Left hindlimb (tissue), 1 donor: ENCODE measurements around the gene MBOAT7.
"Not testable (repeated sequence)": the region's sequence is repeated elsewhere in the genome, so short reads cannot be mapped to it uniquely, and the experiment has no call there.

Experiments used
- DNase-seq: peaks from one replicate; pipeline ENCODE4 v3.0.0-alpha.2; 2018

Gene MBOAT7

DNA sequence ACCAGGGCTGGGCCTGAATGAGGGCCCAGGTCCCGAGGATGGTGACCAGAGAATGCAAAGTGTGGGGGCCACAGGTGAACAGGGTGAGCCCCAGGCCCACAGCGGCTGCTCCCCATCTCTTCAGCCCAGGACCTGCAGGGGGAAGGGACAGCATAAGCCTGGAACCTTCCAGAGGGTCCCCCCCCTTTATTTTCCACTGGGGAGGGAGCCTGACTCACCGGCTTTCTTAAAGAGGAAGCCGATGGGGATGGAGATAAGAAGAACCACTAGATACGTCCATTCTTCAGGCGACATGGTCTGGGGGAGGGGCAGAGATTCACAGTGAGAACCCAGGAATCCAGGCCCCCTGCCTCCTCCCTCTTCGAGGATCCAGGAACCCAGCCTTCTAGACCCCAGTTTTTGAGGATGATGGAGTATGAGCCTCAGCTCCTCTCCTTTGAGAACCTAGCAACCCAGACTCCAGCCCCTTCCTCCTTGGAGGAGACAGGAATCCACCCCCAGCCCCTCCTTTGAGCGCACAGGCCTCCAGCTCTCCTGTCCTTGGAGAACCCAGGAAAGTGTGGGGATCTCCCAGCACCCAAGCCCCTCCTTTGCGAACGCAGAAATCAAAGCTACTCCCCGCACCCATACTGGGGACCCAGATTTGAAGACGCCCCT, 1.0 kb downstream of the MBOAT7 start:
- DNase-seq: no peak

DNA sequence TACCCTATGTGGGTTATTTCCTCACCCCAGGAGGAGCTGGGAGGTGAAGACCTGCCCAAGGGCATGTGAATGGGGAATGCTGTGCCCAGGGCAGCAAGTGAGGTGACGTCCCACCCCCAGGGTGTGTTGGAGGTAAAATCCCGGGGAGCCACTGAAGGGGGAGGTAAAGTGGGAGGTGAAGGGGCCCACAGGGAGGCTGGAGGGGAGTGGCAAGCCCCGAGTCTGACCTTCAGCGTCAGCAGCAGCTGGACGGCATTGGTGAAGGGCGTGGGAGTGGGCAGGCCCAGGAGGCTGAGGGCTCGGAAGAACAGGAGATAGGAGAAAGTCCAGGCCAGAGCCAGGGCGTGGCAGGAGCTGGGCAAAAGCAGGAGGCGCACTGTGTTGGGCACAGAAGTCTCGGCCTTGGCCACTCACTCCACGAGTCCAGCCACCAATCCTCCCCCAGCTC, 2.4 kb downstream of the MBOAT7 start:
- DNase-seq: no peak

DNA sequence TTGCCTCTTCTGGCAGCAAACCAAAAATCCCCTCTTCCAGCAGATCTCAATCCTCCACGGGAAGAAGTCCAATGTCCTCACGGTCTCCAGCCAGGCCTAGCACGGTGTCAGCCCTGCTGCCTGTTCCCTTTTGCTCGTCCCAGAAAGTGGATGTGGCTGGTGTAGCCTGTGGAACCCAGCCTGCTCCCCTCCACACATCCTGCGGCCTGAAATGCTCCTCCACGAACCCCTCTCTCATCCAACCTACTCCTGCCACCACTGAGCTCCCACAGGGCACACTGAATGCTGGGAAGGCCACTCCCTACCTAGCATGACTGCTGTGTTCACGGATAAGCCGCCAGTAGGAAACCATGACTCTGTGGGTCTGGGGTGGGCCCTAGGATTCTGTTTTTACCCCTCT, 3.0 kb downstream of the MBOAT7 start:
- DNase-seq: no peak

DNA sequence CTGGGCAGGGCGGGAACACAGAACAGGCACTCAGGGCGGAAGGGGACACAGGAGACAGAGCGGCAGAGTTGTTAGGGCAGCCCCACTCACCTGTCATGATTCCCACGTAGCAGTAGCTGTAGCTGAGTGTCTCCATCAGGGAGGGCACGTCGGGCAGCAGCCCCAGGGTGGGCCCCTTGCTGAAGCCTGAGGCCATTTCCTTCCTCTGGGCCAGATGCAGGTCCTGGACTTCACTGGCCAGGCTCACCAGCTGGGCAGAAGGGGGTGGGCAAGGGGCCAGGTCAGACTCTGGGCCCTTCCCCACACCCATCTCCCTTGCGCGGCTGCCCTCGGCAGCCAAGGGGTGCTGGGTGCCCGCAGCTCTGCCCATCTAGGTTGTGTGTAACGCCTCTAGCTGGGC, 5.9 kb downstream of the MBOAT7 start:
- no peak for DNase-seq

DNA sequence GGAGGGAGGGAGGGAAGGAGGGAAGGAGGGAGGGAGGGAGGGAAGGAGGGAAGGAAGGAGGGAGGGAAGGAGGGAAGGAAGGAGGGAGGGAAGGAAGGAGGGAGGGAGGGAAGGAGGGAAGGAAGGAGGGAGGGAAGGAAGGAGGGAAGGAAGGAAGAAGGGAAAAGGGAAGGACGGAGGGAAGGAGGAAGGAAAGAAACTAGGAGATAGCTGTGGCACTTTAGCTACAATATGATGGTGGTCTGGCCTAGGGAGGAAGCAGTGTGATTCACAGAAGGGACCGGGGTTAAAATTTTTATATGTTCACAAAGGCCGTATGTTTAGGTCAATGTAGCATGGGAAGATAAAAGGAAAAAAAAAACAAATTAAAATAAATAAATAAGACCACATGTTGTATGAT, 7.5 kb downstream of the MBOAT7 start:
- DNase-seq: not testable (repeated sequence)

DNA sequence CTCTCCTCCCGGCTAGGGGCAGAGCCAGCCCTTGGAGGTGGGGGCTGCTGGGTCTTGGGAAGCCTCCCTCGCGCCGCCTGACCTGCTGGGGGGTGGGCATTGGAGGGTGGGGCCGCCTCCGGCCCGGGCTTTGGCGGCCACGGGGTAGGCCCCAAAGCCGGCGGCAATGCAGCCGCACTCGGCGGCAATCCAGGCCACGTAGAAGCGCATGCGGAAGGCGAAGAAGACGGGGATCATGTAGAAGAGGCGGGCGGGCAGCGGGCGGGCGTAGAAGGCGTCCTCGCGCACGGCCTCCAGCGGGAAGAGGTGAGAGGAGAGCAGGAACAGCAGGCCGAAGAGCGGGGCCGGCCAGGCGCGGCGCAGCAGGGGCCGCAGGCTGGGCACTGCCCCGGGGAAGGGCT, 8.7 kb downstream of the MBOAT7 start:
- DNase-seq: no peak

DNA sequence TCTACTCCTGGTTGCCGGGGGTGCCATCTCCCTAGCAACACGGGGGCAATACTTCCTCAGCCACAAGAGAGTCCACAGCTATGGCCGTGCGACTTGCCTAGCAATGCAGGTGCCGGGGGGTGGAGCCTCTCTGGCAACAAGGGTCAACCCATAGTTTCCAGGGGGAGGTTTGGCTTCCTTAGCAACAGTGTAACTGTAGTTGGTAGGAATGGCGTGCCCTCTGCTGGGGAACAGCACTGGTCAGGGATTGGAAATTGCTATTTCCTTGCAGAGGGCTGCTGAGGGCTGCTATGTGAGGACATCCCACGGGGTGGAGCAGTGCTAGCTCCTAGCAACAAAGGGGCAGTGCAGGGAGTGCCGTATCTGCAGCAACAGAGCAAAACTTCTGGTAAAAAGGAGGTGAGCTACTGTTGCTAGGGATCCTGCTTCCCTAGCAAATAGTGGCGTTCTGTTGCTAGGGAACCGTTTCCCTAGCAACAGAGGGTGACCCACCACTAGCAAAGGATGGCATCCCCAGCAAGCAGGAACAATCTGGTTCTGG, 9.4 kb downstream of the MBOAT7 start:
- DNase-seq: no peak

DNA sequence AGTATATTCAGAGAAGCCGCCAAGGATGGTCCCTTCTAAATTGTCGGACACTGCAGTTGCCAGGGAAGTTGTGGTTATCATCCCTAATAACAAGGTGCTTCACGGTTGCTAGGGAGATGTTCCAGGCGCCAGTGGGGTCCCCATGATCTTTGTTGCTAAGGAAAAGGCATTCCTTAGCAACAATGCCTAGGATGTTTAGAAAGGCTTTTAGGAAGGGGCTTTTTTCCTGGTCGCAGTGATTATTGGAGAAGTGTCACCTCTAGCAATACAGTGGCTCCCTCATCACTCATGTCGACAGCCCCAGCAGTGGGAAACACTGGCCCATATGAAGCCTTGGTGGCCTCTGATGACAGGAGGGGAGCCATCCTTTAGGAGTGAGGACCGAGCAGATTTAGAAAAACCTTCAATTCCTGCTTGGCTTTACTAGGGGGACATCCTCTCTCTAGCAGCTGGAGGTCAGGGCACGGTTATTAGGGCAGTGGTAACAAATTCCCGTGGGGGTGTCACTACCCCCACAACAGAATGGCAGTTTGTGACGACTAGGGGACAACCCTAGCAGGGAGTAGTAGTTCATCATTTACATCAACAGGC, 10.0 kb downstream of the MBOAT7 start:
- no peak for DNase-seq

DNA sequence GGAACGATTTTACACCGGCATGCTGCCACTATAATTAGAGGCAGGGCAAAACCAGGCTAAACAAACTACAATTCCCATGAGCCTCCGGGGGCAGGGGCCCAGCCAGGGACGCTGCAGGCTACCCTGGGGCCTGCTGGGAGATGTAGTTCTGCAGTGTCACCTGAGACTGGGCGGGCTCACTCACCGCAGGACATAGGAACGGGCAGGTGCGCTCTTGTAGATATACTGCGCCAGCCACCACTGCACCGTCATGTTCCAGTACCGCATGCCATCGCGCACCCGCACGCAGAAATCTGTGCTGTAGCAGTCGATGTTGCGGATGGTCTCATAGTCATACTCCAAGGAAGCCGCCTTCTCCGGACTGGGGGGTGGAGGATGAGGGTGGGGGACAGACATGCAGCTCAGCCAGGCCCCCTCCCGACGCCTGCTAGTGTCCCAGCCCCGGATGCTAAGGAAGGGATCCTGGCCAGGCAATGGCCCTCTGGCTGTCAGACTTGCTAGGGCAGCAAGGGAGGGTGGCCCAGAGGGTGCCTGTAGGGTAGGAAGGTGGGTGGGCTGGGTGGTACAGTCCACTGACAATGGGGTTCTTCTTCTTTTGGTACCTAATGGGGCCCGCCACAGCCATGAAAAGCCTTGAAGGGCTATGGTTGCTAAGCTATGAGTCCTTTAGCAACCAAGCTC, 10.7 kb downstream of the MBOAT7 start:
- no peak for DNase-seq

DNA sequence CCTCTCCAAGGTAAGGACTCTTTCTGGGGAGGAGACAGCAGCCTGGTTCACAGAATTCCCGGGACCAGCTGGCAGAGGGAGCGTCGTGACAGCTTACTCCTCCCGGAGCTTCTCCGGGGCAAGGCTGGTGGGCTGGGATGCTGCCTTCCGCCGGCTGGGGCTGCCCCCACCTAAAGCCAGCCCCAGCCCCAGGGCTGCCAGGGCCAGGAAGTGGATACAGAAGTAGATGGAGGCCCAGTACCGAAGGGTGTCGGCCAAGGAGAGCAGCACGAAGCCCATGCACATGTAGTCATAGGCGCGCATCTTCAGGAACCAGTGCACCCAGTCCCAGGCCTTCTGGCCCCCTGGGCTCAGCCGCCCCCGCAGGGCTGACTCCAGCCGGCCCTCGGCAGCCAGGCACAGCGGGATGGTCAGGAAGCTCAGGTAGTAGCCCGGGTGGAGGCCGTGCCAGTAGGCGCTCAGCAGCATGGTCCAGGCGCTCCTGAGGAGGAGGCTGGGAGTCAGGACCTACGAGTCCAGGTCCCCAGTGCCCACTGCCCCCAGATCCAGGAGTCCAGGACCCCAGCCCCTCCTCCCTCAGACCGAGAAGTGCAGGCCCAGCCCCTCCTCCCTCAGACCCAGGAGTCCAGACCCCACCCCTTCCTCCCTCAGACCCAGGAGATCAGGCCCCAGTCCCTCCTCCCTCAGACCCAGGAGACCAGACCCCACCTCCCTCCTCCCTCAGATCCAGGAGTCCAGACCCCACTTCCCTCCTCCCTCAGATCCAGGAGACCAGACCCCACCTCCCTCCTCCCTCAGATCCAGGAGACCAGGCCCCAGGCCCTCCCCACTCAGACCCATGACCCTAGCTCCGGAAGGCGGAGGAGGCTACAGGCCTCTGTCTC, 15.2 kb downstream of the MBOAT7 start:
- DNase-seq: no peak

DNA sequence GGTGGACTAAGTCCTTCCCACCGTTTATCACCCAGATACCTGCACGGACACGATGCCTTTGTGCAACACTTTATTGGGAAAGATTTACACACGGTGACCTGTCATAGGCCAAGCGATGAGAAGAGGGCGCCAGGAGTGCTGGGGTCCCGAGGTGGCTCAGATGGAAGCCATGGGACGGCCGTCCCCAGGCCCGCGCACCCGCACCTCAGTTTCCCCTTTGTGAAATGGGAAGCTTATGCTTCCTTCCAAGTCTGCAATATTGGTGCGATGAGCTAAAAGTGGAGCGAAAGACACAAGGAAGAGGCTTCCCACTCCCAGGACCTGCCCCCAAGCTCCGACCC, 16.1 kb downstream of the MBOAT7 start:
- no peak for DNase-seq

DNA sequence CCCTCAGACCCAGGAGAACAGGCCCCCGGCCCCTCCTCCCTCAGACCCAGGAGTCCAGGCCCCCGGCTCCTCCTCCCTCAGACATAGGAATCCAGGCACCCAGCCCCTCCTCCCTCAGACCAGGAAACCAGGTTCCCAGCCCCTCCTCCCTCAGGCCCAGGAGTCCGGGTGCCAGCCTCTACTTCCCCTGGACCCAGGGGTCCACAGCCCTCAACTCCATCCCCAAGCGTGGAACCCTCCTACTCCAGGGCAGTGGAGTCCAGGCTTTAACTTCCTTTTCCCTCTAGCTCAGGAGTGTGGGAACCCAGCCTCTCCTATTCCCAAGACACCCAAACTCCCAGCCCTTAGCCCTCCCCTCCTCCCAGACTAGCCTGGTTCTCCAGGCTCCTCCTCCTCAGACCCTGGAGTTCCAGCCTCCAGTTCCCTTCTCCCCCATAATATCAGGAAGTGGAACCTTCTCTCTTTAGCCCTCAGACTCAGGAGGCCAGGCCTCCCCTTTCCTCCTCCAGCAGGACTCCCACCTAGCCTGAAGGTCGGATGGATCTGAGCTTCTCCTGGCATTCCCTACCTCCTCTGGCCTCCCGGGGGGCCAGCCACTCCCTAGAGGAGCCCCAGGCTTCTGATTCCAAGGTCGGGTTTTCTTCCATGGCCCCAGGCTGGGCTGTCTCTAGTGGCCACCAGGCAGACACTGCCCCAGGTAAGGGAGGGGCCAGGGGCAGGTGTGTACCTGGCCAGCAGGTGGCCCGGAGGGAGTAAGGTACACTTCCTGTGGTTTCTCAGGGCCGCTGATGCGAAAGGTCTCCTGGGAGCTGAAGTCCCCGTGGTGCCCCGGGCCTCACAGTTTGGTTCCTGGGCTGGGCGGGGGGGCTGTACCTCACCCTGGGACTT, 16.7 kb downstream of the MBOAT7 start, which contains the start of gene TMC4:
Gene TMC4 (minus strand): TSS at position 690 of the 888 bp plus-strand sequence. CDS start 43 bp downstream, at position 647.
- DNase-seq: no peak

DNA sequence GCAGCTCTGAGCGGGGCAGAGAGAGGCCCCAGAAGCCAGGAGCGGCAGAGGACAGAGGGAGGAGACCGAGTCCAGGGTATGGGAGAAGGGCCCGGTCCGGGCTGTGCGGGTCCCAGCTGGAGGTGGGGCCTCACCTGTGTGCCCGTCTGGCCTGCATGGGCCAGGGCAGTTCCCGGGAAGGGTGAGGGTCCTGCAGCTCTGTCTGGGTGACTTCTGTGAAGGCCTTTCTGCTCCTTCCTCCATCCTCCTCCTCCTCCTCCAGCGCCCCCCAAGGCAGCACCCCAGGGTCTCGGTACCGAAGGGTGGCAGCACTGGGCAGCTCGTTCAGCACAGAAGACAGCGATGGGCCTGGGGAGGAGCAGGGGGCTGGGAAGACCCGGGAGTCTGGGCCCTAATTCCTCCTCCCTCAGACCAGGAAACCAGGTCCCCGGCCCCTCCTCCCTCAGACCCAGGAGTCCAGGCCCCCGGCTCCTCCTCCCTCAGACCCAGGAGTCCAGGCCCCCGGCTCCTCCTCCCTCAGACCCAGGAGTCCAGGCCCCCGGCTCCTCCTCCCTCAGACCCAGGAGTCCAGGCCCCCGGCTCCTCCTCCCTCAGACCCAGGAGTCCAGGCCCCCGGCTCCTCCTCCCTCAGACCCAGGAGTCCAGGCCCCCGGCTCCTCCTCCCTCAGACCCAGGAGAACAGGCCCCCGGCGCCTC, 17.5 kb downstream of the MBOAT7 start:
- DNase-seq: not testable (repeated sequence)

DNA sequence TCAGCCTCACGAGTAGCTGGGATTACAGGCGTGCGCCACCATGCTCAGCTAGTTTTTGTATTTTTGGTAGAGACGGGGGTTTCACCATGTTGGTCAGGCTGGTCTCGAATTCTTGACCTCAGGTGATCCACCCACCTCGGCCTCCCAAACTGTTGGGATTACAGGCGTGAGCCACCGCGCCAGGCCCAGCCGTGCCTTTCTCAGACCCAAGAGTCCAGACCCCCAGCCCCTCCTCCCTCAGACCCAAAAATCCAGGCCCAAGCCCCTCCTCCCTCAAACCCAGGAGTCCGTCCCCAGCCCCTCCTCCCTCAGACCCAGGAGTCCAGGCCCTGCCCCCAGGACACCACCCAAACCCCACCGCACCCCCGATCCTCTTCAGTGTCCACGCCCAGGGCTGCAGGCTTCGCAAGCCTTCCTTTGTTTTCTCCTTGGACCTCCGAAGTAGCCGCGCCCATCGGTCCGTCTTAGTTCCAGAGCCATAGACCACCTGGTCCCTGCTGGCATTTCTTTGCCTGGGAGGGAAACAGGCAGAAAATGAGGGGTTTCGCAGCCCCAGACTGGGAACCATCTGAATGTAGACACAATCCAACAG, 20.1 kb downstream of the MBOAT7 start:
- DNase-seq: no peak

DNA sequence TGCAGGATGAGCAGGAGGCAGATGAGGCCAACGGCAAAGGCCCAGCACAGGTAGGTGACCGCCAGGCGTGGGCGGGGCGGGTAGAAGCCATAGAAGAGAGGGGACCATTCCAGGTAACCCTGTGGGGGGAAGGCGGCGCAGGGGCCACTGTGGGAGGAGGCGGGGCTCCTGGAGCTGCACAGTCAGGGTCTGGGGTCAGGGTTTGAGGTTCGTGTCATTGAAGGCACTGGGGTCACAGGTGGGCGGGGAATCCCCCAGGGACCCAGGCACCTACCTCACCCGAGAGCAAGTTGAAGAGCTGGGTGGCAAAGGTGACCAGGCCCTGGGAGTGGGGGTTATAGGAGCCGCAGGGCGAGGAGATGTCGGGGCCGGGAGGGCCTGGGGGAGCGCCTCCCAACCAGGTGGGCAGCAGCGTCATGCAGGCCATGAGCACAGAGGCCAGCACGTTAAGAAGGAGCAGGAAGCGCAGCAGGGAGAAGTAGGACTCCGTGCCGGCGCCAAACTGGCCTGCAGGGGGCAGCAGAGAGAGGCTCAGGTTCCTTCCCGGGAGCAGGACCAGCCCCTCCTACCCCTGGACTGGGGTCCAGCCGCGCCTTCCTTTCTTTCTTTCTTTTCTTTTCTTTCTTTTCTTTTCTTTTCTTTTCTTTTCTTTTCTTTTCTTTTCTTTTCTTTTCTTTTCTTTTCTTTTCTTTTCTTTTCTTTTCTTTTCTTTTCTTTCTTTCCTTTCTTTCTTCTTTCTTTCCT, 21.0 kb downstream of the MBOAT7 start:
- DNase-seq: peak; percentile 92

DNA sequence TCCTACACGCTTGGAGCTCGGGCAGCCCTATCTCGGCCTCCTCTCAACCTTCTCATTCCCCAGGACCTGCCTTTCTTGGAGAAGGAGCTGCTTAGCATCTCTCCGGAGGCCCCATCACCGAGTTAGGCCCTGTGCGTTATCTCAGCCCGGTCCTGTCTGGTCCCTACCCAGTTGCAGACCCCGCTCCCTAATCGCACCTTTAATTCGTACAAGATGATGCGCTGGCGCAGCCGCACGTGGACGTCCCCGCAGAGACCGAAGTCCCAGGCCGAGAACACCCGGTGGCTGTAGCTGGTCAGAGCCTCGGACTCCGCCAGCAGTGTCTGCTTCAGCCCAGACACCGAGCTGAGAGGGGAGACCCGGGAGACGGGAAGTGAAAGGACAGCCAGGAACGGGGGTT, 24.2 kb downstream of the MBOAT7 start:
- DNase-seq: no peak

DNA sequence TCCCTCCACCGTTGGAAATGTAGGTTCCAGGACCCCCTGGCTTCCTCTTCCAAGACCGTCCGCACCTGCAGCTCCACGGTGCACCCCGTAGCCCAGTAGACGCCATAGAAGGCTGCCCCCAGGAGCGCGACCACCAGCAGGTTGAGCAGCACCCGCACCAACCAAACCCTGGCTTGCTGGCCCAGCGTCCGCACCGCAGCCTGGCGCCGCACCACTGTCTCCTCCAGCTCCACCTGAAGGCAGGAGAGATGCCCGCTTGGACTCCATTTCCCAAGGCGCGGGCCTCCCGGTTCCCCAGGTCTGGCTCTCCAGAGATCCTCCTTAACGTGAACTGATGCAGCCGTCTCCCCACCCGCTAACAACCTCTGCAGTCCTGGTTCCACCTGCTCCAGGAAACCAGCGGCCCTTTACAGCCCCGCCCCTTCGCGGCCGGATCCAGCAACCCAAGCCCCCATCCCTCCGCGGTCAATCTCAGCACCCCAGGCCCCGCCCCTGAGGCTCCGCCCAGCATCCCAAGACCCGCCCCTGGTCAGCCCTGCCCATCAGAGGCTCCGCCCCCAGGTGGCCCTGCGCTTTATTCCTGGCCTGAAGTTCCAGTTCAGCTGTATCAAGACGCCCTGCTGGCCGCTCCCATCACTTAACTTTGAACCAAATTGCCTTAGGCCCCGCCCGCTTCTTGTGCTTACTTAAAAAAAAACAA, 24.9 kb downstream of the MBOAT7 start:
- DNase-seq: no peak

DNA sequence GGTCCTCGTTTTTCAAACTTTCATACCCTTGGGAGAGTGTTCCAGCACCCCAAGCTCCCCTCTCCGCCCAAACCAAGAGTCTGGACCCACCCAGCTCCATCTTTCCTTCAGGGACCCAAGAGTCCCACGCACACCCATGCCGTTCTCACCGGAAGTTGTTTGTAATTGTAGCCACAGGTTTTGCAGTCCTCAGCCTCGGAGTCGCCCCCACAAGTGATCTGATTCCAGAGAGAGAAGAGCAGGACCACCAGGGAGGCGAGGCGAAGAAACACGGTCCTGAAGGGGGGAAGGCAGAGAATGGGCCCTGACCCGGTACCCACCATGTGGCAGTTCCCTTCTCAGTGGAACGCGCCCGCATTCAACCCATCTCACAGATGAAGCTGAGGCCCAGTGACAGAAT, 26.5 kb downstream of the MBOAT7 start:
- no peak for DNase-seq

DNA sequence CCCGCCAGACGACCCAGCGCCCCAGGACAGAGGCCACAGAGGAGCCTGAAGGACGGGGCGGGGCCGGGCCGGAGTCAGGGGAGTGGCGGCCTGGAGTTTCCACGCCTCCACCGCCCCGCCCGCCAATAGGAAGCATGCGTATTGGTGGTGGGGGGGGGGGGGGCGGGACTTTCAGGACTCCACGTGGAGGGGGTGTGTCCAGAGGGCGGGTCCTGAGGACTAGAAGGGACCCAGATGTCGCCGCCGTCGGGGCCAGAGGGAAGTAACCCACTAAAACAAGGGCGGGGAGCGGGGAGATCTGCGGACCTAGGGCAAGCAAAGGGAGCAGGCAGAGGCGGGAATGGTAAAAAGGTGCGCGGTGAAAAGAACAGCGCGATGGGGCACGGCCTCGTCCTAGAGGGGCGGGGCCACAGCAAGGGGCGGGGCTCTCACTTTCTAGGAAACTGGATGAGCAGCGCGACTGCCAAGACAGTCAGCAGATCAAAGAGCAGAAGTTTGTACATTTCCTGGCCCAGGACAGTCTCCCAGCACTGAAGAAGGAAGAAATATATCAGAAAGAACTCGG, 27.1 kb downstream of the MBOAT7 start:
- peak; percentile 81 for DNase-seq
